Hepatocyte (in vitro differentiated cells): ENCODE measurements around the gene CABYR. TPM values are rescaled to one million over a fixed set of nuclear protein-coding genes. Genes with fewer than 3 reads are reported as not detected.

ENCODE experiments used
- DNase-seq: peaks from one replicate; pipeline ENCODE4 v3.0.0-alpha.2; 2016; ENCODE audit warnings: low spot score
- H2AFZ ChIP-seq: fragments of 200-600 bp; sonication (generic); 2 replicates; pipeline ENCODE4 v1.6.0; 2016; ENCODE audit warnings: antibody characterized with exemption, mild to moderate bottlenecking
- H3K27ac ChIP-seq: fragments of 200-600 bp; sonication (generic); 2 replicates; pipeline ENCODE4 v1.5.1; 2016; ENCODE audit warnings: mild to moderate bottlenecking
- H3K27me3 ChIP-seq: fragments of 200-600 bp; sonication (generic); 2 replicates; pipeline ENCODE4 v1.6.1; 2016
- H3K36me3 ChIP-seq: fragments of 200-600 bp; sonication (generic); replicated peaks from 2 replicates; pipeline ENCODE4 v1.5.1; 2016; ENCODE audit warnings: low read depth; ENCODE audit not compliant: insufficient read depth
- H3K4me1 ChIP-seq: fragments of 200-600 bp; sonication (generic); 2 replicates; pipeline ENCODE4 v1.5.1; 2016; ENCODE audit warnings: mild to moderate bottlenecking, moderate library complexity; ENCODE audit not compliant: insufficient read depth
- H3K4me2 ChIP-seq: fragments of 200-600 bp; sonication (generic); 2 replicates; pipeline ENCODE4 v1.6.0; 2016
- H3K4me3 ChIP-seq: fragments of 200-600 bp; sonication (generic); 2 replicates; pipeline ENCODE4 v1.5.1; 2016; ENCODE audit warnings: mild to moderate bottlenecking
- H3K79me2 ChIP-seq: fragments of 200-600 bp; sonication (generic); 2 replicates; pipeline ENCODE4 v1.6.0; 2017; ENCODE audit warnings: mild to moderate bottlenecking
- H3K9me2 ChIP-seq: fragments of 200-600 bp; sonication (generic); replicated peaks from 2 replicates; pipeline ENCODE4 v1.6.0; 2017; ENCODE audit warnings: mild to moderate bottlenecking; ENCODE audit not compliant: insufficient read depth
- H3K9me3 ChIP-seq: fragments of 200-600 bp; sonication (generic); 2 replicates; pipeline ENCODE4 v1.5.1; 2016; ENCODE audit warnings: low read depth, mild to moderate bottlenecking
- H4K20me1 ChIP-seq: fragments of 200-600 bp; sonication (generic); 2 replicates; pipeline ENCODE4 v1.6.0; 2016; ENCODE audit warnings: mild to moderate bottlenecking; ENCODE audit not compliant: insufficient read depth, poor library complexity, severe bottlenecking
- CTCF ChIP-seq: fragments of 200-600 bp; sonication (generic); IDR thresholded peaks from 2 replicates; pipeline ENCODE4 v1.5.1; 2016; ENCODE audit warnings: antibody characterized with exemption, mild to moderate bottlenecking; ENCODE audit not compliant: poor library complexity
- EZH2 ChIP-seq: fragments of 200-600 bp; sonication (generic); IDR thresholded peaks from 2 replicates; pipeline ENCODE4 v1.6.1; 2016; ENCODE audit warnings: antibody characterized with exemption, mild to moderate bottlenecking, borderline replicate concordance
- EZH2phosphoT487 ChIP-seq: fragments of 200-600 bp; sonication (generic); IDR thresholded peaks from one replicate; pipeline ENCODE4 v1.6.1; 2018; ENCODE audit warnings: antibody characterized with exemption, mild to moderate bottlenecking, low read depth, moderate library complexity; ENCODE audit not compliant: unreplicated experiment, severe bottlenecking
- WGBS: methylation state at CpG from one replicate; pipeline ENCODE4 v1.1.6; 2016; ENCODE audit warnings: low lambda C conversion rate; ENCODE audit errors: missing lambda C conversion rate; 5-methylcytosine and 5-hydroxymethylcytosine counted together
- polyA plus RNA-seq: library from polyadenylated mRNA; unstranded; fragments of >200 nt; fragmentation: Nextera tagmentation; extraction: Ambion mirVana; gene quantifications from 2 replicates; pipeline ENCODE4 v1.2.1, GENCODE V29; 2016
- total RNA-seq: library from RNA; depleted of rRNA; stranded (reverse); fragments of >200 nt; gene quantifications from 2 replicates; pipeline ENCODE4 v1.2.3, GENCODE V29; 2014

CABYR gene
- total and polyA plus RNA-seq, 2 experiments from 2014 or later, result 3.6 to 5.3 TPM

DNA sequence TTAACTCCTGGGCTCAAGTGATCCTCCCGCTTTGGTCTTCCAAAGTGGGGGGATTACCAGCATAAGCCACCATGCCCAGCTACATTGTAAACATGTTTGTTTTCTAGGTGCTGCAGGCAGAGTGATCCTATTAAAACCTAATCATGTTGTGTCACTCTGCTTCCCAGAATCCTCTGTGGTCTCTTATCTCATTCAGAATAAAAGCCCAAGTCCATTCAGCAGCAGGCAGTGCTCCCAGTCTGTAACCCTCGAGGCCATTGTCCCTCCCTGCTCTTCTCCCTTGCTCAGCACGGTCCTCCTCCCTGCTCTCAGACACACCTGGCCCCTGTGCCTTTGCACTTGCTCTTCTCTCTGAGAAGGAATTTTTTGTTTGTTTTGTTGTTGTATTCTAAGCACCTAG is 11.1 kb upstream of the CABYR start:
- no peaks in the 10 kb centered on the region for H4K20me1 ChIP-seq
- H3K9me3 ChIP-seq, result no peaks in the 10 kb centered on the region
- H3K79me2 ChIP-seq, result no peaks in the 10 kb centered on the region
- no peaks in the 10 kb centered on the region for H3K4me1 ChIP-seq
- H3K27me3 ChIP-seq, result no peaks in the 10 kb centered on the region
- H3K27ac ChIP-seq, result no peak overlapping the region
- H3K36me3 ChIP-seq, result no peaks in the 10 kb centered on the region
- H3K9me2 ChIP-seq, result no peaks in the 10 kb centered on the region
- 81% methylated on average over 3 of the region's 3 CpGs for WGBS
- TF ChIP-seq EZH2phosphoT487 (no peak), EZH2 (no peak), CTCF (no peak)
- no peak overlapping the region for H3K4me3 ChIP-seq
- H3K4me2 ChIP-seq, result no peak overlapping the region
- DNase-seq, result no peak
- H2AFZ ChIP-seq, result no peak overlapping the region

DNA sequence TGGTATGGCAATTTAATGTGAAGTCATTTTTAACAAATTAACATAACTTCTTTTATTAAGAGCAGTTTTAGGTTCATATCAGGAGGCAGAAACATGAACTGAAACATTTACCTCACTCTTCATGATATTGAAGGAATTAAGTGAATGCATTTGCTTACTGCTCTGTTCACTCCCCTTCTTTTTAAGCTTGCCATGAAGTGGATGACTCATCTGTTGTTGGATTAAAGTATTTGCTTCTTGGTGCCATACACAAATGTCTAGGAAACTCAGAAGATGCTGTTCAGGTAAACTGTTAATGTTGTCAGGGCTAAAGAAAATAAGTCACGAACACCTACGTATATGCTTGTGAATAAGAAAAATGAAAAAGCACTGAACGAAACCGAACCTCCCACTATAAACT is 10.2 kb upstream of the CABYR start:
- Histone ChIP-seq H3K27me3 (no peaks in the 10 kb centered on the region), H3K27ac (no peak overlapping the region), H3K9me2 (no peaks in the 10 kb centered on the region), H4K20me1 (no peaks in the 10 kb centered on the region), H3K9me3 (no peaks in the 10 kb centered on the region), H3K4me2 (no peak overlapping the region), H3K4me1 (no peaks in the 10 kb centered on the region), H3K79me2 (no peaks in the 10 kb centered on the region), H3K36me3 (no peaks in the 10 kb centered on the region), H2AFZ (no peak overlapping the region), H3K4me3 (no peak overlapping the region)
- no peak for TF ChIP-seq EZH2
- TF ChIP-seq EZH2phosphoT487, result no peak
- TF ChIP-seq CTCF, result no peak
- DNase-seq, result no peak
- 99% methylated on average over 4 of the region's 4 CpGs for WGBS

DNA sequence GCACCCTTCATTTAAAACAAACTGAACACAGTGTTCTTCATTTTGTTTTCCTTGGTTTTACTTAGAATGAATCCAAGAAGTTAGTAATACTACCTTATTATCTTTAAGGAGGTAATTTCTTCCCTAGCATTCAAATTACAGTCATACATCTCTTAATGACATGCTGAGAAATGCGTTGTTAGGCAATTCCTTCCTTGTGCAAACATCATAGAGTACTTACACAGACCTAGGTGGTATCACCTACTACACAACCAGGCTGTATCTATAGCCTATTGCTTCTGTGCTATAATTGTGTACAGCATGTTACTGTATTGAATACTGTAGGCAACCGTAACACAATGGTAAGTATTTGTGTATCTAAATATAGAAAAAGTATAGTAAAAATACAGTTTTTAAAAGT is 8.4 kb upstream of the CABYR start:
- Histone ChIP-seq H2AFZ (no peak overlapping the region), H3K27ac (no peak overlapping the region), H3K4me1 (no peaks in the 10 kb centered on the region), H3K9me2 (no peaks in the 10 kb centered on the region), H4K20me1 (no peaks in the 10 kb centered on the region), H3K4me2 (no peak overlapping the region), H3K79me2 (no peaks in the 10 kb centered on the region), H3K36me3 (no peaks in the 10 kb centered on the region), H3K9me3 (no peaks in the 10 kb centered on the region), H3K4me3 (no peak overlapping the region), H3K27me3 (no peaks in the 10 kb centered on the region)
- DNase-seq, result no peak
- 73% methylated on average over 2 of the region's 2 CpGs for WGBS
- no peak for TF ChIP-seq EZH2phosphoT487
- TF ChIP-seq EZH2, result no peak
- TF ChIP-seq CTCF, result no peak

GRCh38 chr18:24136967-24137373 is 1.9 kb upstream of the CABYR start:
- H3K9me2 ChIP-seq, result no peaks in the 10 kb centered on the region
- no peaks in the 10 kb centered on the region for H3K9me3 ChIP-seq
- H2AFZ ChIP-seq, result no peak overlapping the region
- no peaks in the 10 kb centered on the region for H3K27me3 ChIP-seq
- H4K20me1 ChIP-seq, result no peaks in the 10 kb centered on the region
- no peak for DNase-seq
- 79% methylated on average over 3 of the region's 3 CpGs for whole genome bisulfite sequencing
- H3K4me3 ChIP-seq, result no peak overlapping the region
- no peaks in the 10 kb centered on the region for H3K36me3 ChIP-seq
- no peak overlapping the region for H3K4me2 ChIP-seq
- no peak for TF ChIP-seq EZH2
- TF ChIP-seq CTCF, result no peak
- TF ChIP-seq EZH2phosphoT487, result no peak
- no peaks in the 10 kb centered on the region for H3K4me1 ChIP-seq
- H3K27ac ChIP-seq, result no peak overlapping the region
- H3K79me2 ChIP-seq, result no peaks in the 10 kb centered on the region
